ENCODE results near the gene AKR1A1. TPM values are rescaled to one million over a fixed set of nuclear protein-coding genes. Genes with fewer than 3 reads are reported as not detected.

AKR1A1 gene
- 100 to 1,000 TPM in 1 of 2 donors, 10 to 100 TPM in 1; 52.3 to 103 TPM for total RNA-seq

DNA sequence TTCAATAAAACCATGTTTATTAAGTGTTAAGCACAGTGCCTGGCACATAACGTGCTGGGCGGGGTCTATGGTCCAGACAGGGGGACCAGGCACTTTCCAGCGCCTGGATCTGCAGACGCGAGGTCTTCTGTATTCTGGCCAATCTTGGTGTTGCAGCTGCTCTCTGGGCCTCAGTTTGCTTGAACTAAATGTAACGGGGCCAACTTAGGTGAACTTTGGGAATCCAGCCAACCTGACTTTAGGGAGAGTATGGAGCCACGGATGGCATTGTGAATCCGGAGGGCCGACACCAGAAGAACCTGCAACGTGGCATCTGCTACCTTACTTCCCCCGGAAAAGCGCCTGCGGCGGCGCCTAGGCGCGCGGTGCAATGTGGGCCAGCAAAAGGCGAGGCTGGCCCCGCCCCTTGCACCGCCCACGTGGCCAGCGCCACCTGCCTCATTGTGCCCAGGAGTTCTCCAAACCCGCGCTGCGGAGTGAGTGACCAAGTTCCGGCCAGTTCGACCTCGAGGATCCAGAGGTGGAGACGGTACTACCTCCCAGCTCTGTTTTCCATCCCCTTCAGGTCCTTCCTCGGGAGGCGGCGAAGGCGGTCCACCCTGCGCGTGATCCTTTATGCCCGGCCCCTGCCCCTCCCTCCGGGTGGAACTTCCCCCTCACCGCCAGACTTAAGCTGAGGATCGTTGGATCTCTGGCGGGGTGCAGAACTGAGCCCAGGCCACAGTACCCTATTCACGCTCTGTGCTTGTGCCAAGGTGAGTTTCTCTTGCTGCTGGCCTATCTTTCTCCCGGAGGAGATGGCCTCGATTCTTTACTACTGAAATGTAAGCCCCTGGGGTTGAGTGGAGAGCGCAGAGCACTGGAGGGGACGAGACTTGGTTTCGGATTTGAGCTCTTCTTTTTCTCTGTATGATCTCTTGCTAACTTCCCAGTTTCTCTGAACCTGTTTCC lies at the start of gene AKR1A1:
AKR1A1 (plus strand) TSS at position 426 of the 951 bp plus-strand sequence. CDS start 10,969 bp downstream, outside the sequence.

DNA sequence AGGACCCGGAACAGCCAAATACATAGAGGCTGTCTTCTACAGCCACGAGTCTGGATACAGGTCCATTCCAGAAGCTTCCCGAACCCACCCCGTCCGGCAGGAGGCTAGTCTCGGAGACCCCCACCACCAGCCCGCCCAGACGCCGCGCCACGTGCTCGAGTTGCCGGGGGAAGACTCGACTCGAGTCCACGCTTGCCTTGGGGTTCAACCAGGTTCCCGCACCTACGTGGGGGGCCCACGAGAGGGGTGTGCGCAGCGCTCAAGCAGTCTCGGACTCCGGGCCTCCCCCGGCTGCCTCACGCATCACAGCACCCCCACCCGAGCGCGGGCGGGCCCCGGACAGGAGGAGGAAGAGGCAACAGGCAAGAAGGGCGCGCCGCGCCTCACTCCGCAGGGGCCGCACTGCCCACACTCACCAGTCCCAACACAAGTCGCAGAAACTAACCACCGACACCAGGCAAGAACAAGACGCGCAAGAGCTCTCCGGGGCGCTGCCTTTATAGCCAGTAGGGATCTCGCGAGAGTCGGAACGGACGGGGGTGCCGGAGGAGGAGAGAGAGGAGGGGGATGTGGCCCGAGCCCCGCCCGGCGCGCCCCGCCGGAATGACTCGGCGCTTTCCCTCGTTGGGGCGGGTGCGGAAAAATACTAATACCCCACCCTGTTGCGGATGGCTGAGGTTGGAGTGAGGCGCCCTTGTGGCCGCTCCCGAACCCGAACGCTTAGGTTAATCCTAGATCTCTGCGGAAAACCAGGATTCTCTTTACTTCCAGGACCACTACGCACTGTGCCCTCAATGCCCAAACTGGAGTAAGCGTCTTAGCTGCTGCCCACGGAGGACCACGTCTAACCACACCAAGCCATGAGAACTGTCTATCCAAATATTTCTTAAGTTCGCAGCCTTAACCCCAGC lies 29.0 kb upstream of the AKR1A1 start, which contains the start of gene PRDX1:
PRDX1 (minus strand) TSS at position 472 of the 911 bp plus-strand sequence. CDS start 2,841 bp downstream, outside the sequence.

DNA sequence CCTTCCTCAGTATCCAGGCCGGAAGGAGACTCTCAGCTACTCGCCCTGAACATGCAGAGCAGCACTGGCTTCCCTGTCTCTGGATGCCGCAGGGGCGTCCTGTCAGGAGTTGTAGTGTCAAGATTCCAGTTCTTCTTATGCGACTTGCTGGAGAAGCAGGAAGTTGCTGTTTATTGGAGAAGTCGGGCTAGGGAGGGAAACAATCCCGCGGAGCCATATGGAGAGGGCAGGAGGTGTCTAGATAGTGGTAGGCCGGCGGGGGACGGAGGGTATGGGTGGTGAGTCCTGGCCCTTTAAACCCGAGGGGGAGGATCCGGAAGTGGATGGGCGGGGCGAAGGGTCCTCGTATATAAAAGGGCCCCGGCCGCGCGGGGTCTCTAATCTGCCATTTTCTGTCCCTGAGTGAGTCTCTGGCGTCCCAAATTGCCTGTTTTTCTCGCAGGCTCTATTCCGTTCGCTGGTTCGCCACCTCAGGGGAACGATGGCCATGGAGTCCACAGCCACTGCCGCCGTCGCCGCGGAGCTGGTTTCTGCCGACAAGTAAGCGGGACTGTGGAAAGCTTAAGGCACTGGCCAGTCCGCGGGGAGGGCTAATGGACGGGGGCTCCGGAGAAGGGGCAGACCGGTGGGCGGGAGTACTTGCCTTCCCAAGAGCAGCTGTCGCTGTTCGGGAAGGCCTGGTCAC lies 33.2 kb downstream of the AKR1A1 start, which contains the start of gene NASP:
NASP (plus strand) TSS at position 376 of the 685 bp plus-strand sequence; CDS start at position 482, 106 bp downstream.

Small RNA genes lying within 50 kb of the gene (small RNA-seq; reads per million reads assigned to genes)
- 0 reads per million in 2 donors for gene AL355480.1
- gene AL355480.2 = 0 reads per million in 2 donors
- gene AL355480.3 = 0 reads per million in 2 donors
- gene AL355480.4 = 0 reads per million in 2 donors

Other genes starting within 250 kb of the AKR1A1 start
- 10 to 100 TPM in 1 of 2 donors, 1 to 10 TPM in 1; 5.9 to 12.7 TPM for gene HPDL, start 223.9 kb upstream of the AKR1A1 start, total RNA-seq
- gene TOE1, start 210.7 kb upstream of the AKR1A1 start, total RNA-seq = 10 to 100 TPM; 13.4 to 32.3 TPM
- 10 to 100 TPM in 1 of 2 donors, 1 to 10 TPM in 1; 10.0 to 18.3 TPM for gene MUTYH, start 210.4 kb upstream of the AKR1A1 start, total RNA-seq
- 10 to 100 TPM; 17.0 to 18.2 TPM for gene TESK2, start 59.7 kb upstream of the AKR1A1 start, total RNA-seq
- gene CCDC163, start 50.8 kb upstream of the AKR1A1 start, total RNA-seq = 1 to 10 TPM; 1.7 to 2.3 TPM
- gene MMACHC, start 50.5 kb upstream of the AKR1A1 start, total RNA-seq = 10 to 100 TPM; 15.8 to 18.3 TPM
- gene PRDX1, start 28.9 kb upstream of the AKR1A1 start, total RNA-seq = 100 to 1,000 TPM; 225 to 535 TPM
- gene NASP, start 33.2 kb downstream of the AKR1A1 start, total RNA-seq = 10 to 100 TPM; 31.0 to 84.9 TPM
- under 1 TPM; 0.69 to 1.00 TPM for gene CCDC17, start 73.2 kb downstream of the AKR1A1 start, total RNA-seq
- 10 to 100 TPM; 84.3 to 91.2 TPM for gene GPBP1L1, start 135.7 kb downstream of the AKR1A1 start, total RNA-seq
- 10 to 100 TPM; 15.5 to 19.6 TPM for gene TMEM69, start 137.4 kb downstream of the AKR1A1 start, total RNA-seq
- gene IPP, start 199.8 kb downstream of the AKR1A1 start, total RNA-seq = 1 to 10 TPM; 4.3 to 8.6 TPM

Data from melanocyte of skin (primary cell).